ENCODE results near the gene MOB1B.
"Not testable (repeated sequence)": the region's sequence is repeated elsewhere in the genome, so short reads cannot be mapped to it uniquely, and the experiment has no call there.

The MOB1B gene

DNA sequence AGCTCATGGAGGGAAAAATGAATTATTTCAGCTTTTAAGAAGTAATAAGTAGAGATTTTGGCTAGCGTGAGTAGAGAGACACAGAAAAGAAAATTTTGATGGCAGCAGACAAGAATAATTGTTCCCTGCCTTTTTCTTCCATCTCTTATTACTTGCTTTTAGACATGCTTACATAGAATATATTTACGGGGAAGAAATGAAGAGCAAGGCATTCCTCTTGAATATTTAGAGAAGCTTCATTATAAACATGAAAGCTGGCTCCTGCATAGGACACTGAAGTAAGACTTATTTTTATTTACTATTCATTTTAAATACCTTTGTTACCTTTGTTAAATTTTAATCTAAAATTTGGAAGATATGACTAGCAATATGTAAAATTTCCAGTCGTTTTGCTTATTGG is 123.5 kb downstream of the MOB1B start:
- H3K36me3 Mint-ChIP-seq (ENCODE audit: low read depth) = peaks cover 51% of the 10 kb centered on the region
- peaks cover 10% of the 10 kb centered on the region for H3K4me1 Mint-ChIP-seq
- H3K9me3 Mint-ChIP-seq = no peaks in the 10 kb centered on the region
- H3K4me3 Mint-ChIP-seq = no peak overlapping the region
- TF ChIP-seq, protein P1, sequence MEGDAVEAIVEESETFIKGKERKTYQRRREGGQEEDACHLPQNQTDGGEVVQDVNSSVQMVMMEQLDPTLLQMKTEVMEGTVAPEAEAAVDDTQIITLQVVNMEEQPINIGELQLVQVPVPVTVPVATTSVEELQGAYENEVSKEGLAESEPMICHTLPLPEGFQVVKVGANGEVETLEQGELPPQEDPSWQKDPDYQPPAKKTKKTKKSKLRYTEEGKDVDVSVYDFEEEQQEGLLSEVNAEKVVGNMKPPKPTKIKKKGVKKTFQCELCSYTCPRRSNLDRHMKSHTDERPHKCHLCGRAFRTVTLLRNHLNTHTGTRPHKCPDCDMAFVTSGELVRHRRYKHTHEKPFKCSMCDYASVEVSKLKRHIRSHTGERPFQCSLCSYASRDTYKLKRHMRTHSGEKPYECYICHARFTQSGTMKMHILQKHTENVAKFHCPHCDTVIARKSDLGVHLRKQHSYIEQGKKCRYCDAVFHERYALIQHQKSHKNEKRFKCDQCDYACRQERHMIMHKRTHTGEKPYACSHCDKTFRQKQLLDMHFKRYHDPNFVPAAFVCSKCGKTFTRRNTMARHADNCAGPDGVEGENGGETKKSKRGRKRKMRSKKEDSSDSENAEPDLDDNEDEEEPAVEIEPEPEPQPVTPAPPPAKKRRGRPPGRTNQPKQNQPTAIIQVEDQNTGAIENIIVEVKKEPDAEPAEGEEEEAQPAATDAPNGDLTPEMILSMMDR (IDR thresholded peaks at IDR 0.05; ENCODE audit: unreplicated experiment in 3 of 3) = no peak
- no peaks in the 10 kb centered on the region for H3K27me3 Mint-ChIP-seq (ENCODE audit: low read depth)
- peak overlapping the region in 1 of 3 experiments; percentile 2 for H3K27ac Mint-ChIP-seq

DNA sequence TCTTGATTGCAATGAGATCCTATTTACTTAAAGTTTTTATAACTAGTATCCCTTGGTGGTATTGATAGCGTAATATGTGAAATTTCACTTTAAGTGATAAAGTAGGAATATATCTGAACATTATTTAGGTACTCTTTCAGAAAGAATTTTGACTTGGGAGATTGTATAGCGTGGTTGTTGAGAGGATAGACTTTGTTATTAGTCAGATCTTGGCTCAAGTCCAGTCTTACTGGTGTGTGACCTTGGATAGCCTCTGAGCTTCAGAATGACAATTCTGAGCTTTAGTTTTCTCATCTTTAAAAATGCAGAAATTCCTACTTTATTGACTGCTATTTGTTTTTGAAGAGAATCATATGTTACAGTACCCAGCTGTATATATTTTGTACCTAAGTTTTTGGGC is 123.9 kb downstream of the MOB1B start:
- peaks cover 50% of the 10 kb centered on the region for H3K36me3 Mint-ChIP-seq (ENCODE audit: low read depth)
- peaks cover 10% of the 10 kb centered on the region for H3K4me1 Mint-ChIP-seq
- H3K4me3 Mint-ChIP-seq = no peak overlapping the region
- H3K27ac Mint-ChIP-seq = peak overlapping the region in 1 of 3 experiments; percentile 9
- TF ChIP-seq, protein P1 (IDR thresholded peaks at IDR 0.05; ENCODE audit: unreplicated experiment in 3 of 3) = no peak
- no peaks in the 10 kb centered on the region for H3K9me3 Mint-ChIP-seq
- H3K27me3 Mint-ChIP-seq (ENCODE audit: low read depth) = no peaks in the 10 kb centered on the region

DNA sequence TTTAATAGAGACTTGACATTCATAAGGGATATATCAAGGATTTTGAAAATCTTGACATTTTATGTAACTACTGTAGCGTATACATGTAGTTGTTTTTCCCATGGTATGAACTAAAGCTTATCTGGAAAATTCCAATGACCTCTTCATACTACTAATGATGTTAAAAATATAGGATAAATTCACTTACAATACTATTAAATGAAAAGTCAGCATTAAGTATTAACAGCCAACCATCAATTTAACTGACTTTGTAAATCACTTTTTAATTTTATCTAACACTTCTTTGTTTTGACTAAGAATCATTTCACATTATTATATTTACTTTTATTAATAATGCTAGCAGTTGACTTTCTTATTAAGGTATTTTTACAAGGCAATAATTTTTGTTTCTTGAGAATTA is 125.4 kb downstream of the MOB1B start:
- Mint-ChIP-seq H3K27me3 (ENCODE audit: low read depth) (no peaks in the 10 kb centered on the region), H3K9me3 (no peaks in the 10 kb centered on the region), H3K4me3 (no peak overlapping the region), H3K36me3 (ENCODE audit: low read depth) (peaks cover 53% of the 10 kb centered on the region), H3K27ac (no peak overlapping the region), H3K4me1 (peaks cover 10% of the 10 kb centered on the region)
- TF ChIP-seq, protein P1 (IDR thresholded peaks at IDR 0.05; ENCODE audit: unreplicated experiment in 3 of 3) = no peak

DNA sequence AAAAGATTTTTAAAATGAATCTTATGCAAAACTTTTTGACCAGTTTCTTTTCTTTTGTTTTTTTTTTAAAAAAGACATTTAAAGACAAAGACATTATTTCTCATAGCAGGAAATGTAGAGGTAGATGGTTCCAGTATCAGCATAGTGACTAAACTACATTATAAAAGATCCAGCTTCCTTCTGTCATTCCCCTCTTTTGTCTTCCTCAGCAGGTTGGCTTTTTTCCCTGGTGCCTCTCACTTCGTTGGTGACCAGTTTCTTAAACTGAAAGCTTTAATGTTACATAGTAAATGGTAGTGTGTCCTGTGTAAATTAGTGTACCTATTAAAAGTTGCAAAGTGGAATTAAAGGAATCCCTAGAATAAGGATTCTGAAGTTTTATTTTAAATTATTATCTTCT is 127.3 kb downstream of the MOB1B start:
- Mint-ChIP-seq H3K9me3 (no peaks in the 10 kb centered on the region), H3K36me3 (ENCODE audit: low read depth) (peaks cover 47% of the 10 kb centered on the region), H3K4me3 (no peak overlapping the region), H3K4me1 (peaks cover 10% of the 10 kb centered on the region), H3K27ac (no peak overlapping the region), H3K27me3 (ENCODE audit: low read depth) (no peaks in the 10 kb centered on the region)
- TF ChIP-seq, protein P1 (IDR thresholded peaks at IDR 0.05; ENCODE audit: unreplicated experiment in 3 of 3) = no peak

DNA sequence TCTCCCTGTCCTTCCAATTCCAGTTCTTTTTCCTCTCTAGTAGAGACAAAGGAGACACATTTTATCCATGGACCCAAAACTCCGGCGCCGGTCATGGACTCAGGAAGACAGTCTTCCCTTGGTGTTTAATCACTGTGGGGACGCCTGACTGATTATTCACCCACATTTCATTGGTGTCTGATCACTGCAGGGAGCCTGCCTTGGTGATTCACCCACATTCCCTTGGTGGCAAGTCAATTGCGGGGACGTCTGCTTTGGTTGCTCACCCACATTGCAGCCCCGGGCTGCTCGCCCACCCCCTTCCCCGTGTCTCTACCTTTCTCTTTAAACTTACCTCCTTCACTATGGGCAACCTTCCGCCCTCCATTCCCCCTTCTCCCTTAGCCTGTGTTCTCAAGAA is 129.9 kb downstream of the MOB1B start:
- H3K27ac Mint-ChIP-seq; H3K27me3 Mint-ChIP-seq (ENCODE audit: low read depth); H3K9me3 Mint-ChIP-seq; H3K4me3 Mint-ChIP-seq; H3K4me1 Mint-ChIP-seq: not testable (repeated sequence)
- H3K36me3 Mint-ChIP-seq (ENCODE audit: low read depth) = peaks cover 37% of the 10 kb centered on the region
